ENCODE data around the gene TAF4. TPM values are rescaled to one million over a fixed set of nuclear protein-coding genes. Genes with fewer than 3 reads are reported as not detected.

Gene TAF4
- polyA plus RNA-seq, 1 donor from 2014 or later = 10.2 TPM

- Histone ChIP-seq H3K36me3 (ENCODE audit: insufficient read depth, low read length) (peaks cover 11% of the 10 kb centered on the region), H3K79me2 (replicated peaks; ENCODE audit: insufficient read depth, low read length) (peaks cover 66% of the 10 kb centered on the region), H3K4me3 (ENCODE audit: low read length) (no peak overlapping the region), H3K27me3 (ENCODE audit: insufficient read depth, low read depth, low read length) (no peaks in the 10 kb centered on the region), H4K20me1 (ENCODE audit: insufficient read depth) (no peaks in the 10 kb centered on the region), H3F3A (ENCODE audit: insufficient read depth, low read length, poor library complexity, severe bottlenecking) (no peaks in the 10 kb centered on the region), H3K27ac (ENCODE audit: low read length) (no peak overlapping the region), H3K9ac (ENCODE audit: low read length) (no peak overlapping the region), H3K4me2 (ENCODE audit: low read length) (no peak overlapping the region), H2AFZ (ENCODE audit: low read depth, low read length) (no peak overlapping the region), H3K9me2 (ENCODE audit: insufficient read depth, low read length) (no peaks in the 10 kb centered on the region), H3K9me3 (ENCODE audit: low read length) (no peaks in the 10 kb centered on the region)
- TF ChIP-seq EZH2 (IDR thresholded peaks at IDR 0.05; ENCODE audit: borderline replicate concordance, insufficient read depth, low read length, poor library complexity, severe bottlenecking) (no peak), SMC3 (conservative IDR thresholded peaks at IDR 0.05; ENCODE audit: poor library complexity) (no peak), EP300 (conservative IDR thresholded peaks at IDR 0.05; ENCODE audit: poor library complexity, severe bottlenecking) (no peak), RAD21 (conservative IDR thresholded peaks at IDR 0.05) (no peak), POLR2AphosphoS5 (IDR thresholded peaks at IDR 0.05) (no peak), TAF1 (IDR thresholded peaks at IDR 0.05; ENCODE audit: low read depth) (no peak), MXI1 (conservative IDR thresholded peaks at IDR 0.05; ENCODE audit: poor library complexity, severe bottlenecking) (no peak), REST (IDR thresholded peaks at IDR 0.05; ENCODE audit: borderline replicate concordance) (no peak)
- TF ChIP-seq, protein P1, sequence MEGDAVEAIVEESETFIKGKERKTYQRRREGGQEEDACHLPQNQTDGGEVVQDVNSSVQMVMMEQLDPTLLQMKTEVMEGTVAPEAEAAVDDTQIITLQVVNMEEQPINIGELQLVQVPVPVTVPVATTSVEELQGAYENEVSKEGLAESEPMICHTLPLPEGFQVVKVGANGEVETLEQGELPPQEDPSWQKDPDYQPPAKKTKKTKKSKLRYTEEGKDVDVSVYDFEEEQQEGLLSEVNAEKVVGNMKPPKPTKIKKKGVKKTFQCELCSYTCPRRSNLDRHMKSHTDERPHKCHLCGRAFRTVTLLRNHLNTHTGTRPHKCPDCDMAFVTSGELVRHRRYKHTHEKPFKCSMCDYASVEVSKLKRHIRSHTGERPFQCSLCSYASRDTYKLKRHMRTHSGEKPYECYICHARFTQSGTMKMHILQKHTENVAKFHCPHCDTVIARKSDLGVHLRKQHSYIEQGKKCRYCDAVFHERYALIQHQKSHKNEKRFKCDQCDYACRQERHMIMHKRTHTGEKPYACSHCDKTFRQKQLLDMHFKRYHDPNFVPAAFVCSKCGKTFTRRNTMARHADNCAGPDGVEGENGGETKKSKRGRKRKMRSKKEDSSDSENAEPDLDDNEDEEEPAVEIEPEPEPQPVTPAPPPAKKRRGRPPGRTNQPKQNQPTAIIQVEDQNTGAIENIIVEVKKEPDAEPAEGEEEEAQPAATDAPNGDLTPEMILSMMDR (IDR thresholded peaks at IDR 0.05; ENCODE audit: poor library complexity, severe bottlenecking) = no peak
Measured at GRCh38 chr20:62055106-62055861, 10.4 kb downstream of the TAF4 start.

GRCh38 chr20:62054451-62054953 lies 11.2 kb downstream of the TAF4 start:
- TF ChIP-seq TAF1 (IDR thresholded peaks at IDR 0.05; ENCODE audit: low read depth) (no peak), MXI1 (conservative IDR thresholded peaks at IDR 0.05; ENCODE audit: poor library complexity, severe bottlenecking) (no peak), EP300 (conservative IDR thresholded peaks at IDR 0.05; ENCODE audit: poor library complexity, severe bottlenecking) (no peak), POLR2AphosphoS5 (IDR thresholded peaks at IDR 0.05) (no peak), RAD21 (conservative IDR thresholded peaks at IDR 0.05) (no peak), REST (IDR thresholded peaks at IDR 0.05; ENCODE audit: borderline replicate concordance) (no peak), EZH2 (IDR thresholded peaks at IDR 0.05; ENCODE audit: borderline replicate concordance, insufficient read depth, low read length, poor library complexity, severe bottlenecking) (no peak), SMC3 (conservative IDR thresholded peaks at IDR 0.05; ENCODE audit: poor library complexity) (no peak)
- TF ChIP-seq, protein P1 (IDR thresholded peaks at IDR 0.05; ENCODE audit: poor library complexity, severe bottlenecking) = no peak
- no peaks in the 10 kb centered on the region for H4K20me1 ChIP-seq (ENCODE audit: insufficient read depth)
- H3K36me3 ChIP-seq (ENCODE audit: insufficient read depth, low read length) = peaks cover 11% of the 10 kb centered on the region

More at GRCh38 chr20:62054451-62054953, 11.2 kb downstream of the TAF4 start:
- no peaks in the 10 kb centered on the region for H3K9me2 ChIP-seq (ENCODE audit: insufficient read depth, low read length)
- H3F3A ChIP-seq (ENCODE audit: insufficient read depth, low read length, poor library complexity, severe bottlenecking) = no peaks in the 10 kb centered on the region
- H2AFZ ChIP-seq (ENCODE audit: low read depth, low read length) = no peak overlapping the region
- no peak overlapping the region for H3K9ac ChIP-seq (ENCODE audit: low read length)
- no peaks in the 10 kb centered on the region for H3K9me3 ChIP-seq (ENCODE audit: low read length)
- H3K4me2 ChIP-seq (ENCODE audit: low read length) = no peak overlapping the region
- no peak overlapping the region for H3K27ac ChIP-seq (ENCODE audit: low read length)
- no peaks in the 10 kb centered on the region for H3K27me3 ChIP-seq (ENCODE audit: insufficient read depth, low read depth, low read length)
- H3K79me2 ChIP-seq (replicated peaks; ENCODE audit: insufficient read depth, low read length) = peaks cover 63% of the 10 kb centered on the region
- H3K4me3 ChIP-seq (ENCODE audit: low read length) = no peak overlapping the region
